Stomach (tissue), 4 donors: ENCODE data around the gene LAYN.

Experiments used
- EP300 ChIP-seq: sonication (generic); formaldehyde crosslinking; IDR thresholded peaks from one replicate; pipeline ENCODE4 v1.6.1; 2017; ENCODE audit warnings: antibody characterized with exemption
- POLR2AphosphoS5 ChIP-seq, 3 donors: sonication (generic); formaldehyde crosslinking; IDR thresholded peaks; one replicate each; pipeline ENCODE4 v1.6.1; 2016; ENCODE audit warnings: antibody characterized with exemption in 3 of 3
- TF ChIP-seq, protein P1 (sequence below), 7 experiments: fragments of 450-650 bp in 4 of 7; fragments of 200-600 bp in 3 of 7; sonication (generic) in 3 of 7; IDR thresholded peaks; one replicate each; pipeline ENCODE4 v1.5.1; 2016 to 2019; ENCODE audit warnings: antibody characterized with exemption in 7 of 7, control low read depth in 2 of 7, mild to moderate bottlenecking in 1 of 7

- TF ChIP-seq EP300 (no peak), POLR2AphosphoS5 (IDR thresholded peaks at IDR 0.05) (no peak)
- TF ChIP-seq, protein P1, sequence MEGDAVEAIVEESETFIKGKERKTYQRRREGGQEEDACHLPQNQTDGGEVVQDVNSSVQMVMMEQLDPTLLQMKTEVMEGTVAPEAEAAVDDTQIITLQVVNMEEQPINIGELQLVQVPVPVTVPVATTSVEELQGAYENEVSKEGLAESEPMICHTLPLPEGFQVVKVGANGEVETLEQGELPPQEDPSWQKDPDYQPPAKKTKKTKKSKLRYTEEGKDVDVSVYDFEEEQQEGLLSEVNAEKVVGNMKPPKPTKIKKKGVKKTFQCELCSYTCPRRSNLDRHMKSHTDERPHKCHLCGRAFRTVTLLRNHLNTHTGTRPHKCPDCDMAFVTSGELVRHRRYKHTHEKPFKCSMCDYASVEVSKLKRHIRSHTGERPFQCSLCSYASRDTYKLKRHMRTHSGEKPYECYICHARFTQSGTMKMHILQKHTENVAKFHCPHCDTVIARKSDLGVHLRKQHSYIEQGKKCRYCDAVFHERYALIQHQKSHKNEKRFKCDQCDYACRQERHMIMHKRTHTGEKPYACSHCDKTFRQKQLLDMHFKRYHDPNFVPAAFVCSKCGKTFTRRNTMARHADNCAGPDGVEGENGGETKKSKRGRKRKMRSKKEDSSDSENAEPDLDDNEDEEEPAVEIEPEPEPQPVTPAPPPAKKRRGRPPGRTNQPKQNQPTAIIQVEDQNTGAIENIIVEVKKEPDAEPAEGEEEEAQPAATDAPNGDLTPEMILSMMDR (IDR thresholded peaks at IDR 0.05): no peak
Observed at GRCh38 chr11:111528557-111528956, 12.0 kb upstream of the LAYN start.
